ENCODE measurements around the gene RRBP1. TPM values are rescaled to one million over a fixed set of nuclear protein-coding genes. Genes with fewer than 3 reads are reported as not detected.

Gene RRBP1
- total RNA-seq, 1 experiment from 2014 or later, result 45.3 TPM

DNA sequence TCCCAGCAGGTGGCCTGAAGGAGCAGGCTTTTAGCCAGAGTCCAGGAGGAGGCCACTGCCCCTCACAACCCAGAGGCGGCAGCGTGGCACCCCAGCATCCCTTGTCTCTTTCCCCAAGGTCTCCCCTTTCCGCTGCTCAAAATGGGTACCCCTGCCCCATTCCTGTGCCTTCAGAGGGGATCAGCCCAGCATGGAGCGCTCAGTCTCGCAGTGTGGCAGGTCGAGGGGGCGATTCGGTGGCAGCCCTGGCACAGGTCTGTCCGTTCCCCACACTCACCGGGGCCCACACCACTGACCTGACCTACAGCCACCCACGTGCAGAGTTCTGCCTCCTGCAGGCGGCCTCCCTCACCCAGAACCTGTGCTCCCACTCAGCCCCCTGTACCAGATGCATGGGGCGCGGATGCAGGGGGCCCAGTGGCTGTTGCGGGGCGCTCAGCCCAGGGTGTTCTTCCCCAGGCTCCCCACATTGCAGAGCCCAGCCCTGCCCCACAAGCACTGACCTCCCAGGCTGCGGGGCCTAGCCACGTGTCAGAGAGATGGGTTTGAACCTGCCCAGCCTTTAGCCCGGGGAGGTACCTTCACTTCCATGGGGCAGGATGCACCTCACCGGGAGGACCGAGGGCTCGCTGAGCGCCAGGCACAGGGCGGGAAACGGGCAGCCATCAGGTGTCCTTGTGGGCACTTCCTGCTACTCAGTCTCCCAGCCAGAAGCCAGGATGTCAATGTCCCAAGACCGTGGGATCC lies 70.3 kb downstream of the RRBP1 start:
- CTCF ChIA-PET, result no interaction called here
- no peaks in the 10 kb centered on the region for H3K27me3 Mint-ChIP-seq (ENCODE audit: unreplicated experiment)
- no TSS peak for BruUV-seq (replicated peaks)
- H3K4me1 Mint-ChIP-seq (ENCODE audit: low read depth, unreplicated experiment), result no peaks in the 10 kb centered on the region
- no peak overlapping the region for H3K27ac Mint-ChIP-seq (ENCODE audit: unreplicated experiment)
- H3K9me3 Mint-ChIP-seq (ENCODE audit: low read depth, unreplicated experiment), result no peaks in the 10 kb centered on the region
- DNase-seq, result peak; percentile 28
- TF ChIP-seq, protein P1, sequence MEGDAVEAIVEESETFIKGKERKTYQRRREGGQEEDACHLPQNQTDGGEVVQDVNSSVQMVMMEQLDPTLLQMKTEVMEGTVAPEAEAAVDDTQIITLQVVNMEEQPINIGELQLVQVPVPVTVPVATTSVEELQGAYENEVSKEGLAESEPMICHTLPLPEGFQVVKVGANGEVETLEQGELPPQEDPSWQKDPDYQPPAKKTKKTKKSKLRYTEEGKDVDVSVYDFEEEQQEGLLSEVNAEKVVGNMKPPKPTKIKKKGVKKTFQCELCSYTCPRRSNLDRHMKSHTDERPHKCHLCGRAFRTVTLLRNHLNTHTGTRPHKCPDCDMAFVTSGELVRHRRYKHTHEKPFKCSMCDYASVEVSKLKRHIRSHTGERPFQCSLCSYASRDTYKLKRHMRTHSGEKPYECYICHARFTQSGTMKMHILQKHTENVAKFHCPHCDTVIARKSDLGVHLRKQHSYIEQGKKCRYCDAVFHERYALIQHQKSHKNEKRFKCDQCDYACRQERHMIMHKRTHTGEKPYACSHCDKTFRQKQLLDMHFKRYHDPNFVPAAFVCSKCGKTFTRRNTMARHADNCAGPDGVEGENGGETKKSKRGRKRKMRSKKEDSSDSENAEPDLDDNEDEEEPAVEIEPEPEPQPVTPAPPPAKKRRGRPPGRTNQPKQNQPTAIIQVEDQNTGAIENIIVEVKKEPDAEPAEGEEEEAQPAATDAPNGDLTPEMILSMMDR (IDR thresholded peaks at IDR 0.05; ENCODE audit: unreplicated experiment), result no peak
- intact Hi-C loops (cut with micrococcal nuclease; ENCODE audit: unreplicated experiment), result loop anchor here (10.0 kb wide), 1 partner anchor 107 kb away; no protein-coding TSS in a partner anchor
- H3K4me3 Mint-ChIP-seq (ENCODE audit: low read depth, unreplicated experiment), result no peak overlapping the region
- H3K36me3 Mint-ChIP-seq (ENCODE audit: insufficient read depth, unreplicated experiment), result peaks cover 17% of the 10 kb centered on the region

DNA sequence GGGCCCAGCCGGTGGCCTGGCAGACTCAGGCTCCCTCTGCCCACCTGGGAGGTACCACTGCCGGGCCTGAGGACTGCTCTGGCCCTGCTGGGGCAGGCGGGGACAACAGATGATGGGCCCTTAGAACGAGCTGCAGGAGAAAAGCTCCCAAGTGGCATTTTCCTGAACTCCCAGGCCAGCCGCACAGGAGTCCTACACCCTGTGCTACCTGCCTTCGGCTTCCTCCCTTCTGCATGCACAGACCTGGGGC lies 70.8 kb downstream of the RRBP1 start:
- DNase-seq, result no peak
- Mint-ChIP-seq H3K4me3 (ENCODE audit: low read depth, unreplicated experiment) (no peak overlapping the region), H3K27me3 (ENCODE audit: unreplicated experiment) (no peaks in the 10 kb centered on the region), H3K36me3 (ENCODE audit: insufficient read depth, unreplicated experiment) (peaks cover 17% of the 10 kb centered on the region), H3K27ac (ENCODE audit: unreplicated experiment) (no peak overlapping the region), H3K9me3 (ENCODE audit: low read depth, unreplicated experiment) (no peaks in the 10 kb centered on the region), H3K4me1 (ENCODE audit: low read depth, unreplicated experiment) (no peaks in the 10 kb centered on the region)
- CTCF ChIA-PET, result no interaction called here
- no TSS peak for BruUV-seq (replicated peaks)
- TF ChIP-seq, protein P1 (IDR thresholded peaks at IDR 0.05; ENCODE audit: unreplicated experiment), result no peak
- intact Hi-C loops (cut with micrococcal nuclease; ENCODE audit: unreplicated experiment), result loop anchor here (10.0 kb wide), 1 partner anchor 106 kb away; no protein-coding TSS in a partner anchor

DNA sequence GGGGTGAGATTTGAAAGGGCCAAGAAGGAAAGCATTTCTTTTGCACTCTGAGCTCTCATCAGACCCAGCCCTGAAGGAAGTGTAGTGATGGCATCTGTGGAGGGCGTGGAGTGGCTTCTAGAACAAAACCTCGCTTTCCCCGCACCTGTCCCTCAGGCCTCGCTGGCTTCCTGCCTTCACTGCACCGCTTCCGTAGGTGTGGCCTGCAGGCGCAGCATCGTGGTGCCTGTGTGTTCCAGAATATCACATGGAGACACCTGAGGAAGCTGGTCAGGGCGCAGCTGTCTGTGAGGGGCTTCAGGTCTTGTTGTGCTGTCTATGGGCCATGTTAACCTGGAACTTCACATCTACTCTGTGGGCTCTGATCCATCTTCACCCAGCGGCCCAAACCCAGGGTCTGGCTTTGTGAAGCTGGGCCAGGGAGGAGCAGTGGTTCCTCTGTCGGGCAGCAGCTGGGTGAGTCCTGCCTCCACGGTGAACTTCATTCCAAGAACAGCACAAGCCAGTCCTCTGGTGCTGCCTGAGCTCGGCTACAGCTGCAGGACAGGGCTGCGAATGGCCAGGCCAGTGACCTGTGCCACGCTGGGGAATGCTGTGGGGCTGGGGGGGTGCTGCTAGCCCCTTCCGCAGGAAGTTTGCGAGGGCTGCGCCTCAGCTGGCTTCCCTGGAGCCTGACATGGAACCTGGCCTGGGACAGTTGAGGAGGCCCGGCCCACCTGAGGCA lies 71.3 kb downstream of the RRBP1 start:
- intact Hi-C loops (cut with micrococcal nuclease; ENCODE audit: unreplicated experiment), result loop anchor here (10.0 kb wide), 1 partner anchor 106 kb away; no protein-coding TSS in a partner anchor
- CTCF ChIA-PET, result no interaction called here
- Mint-ChIP-seq H3K4me1 (ENCODE audit: low read depth, unreplicated experiment) (no peaks in the 10 kb centered on the region), H3K36me3 (ENCODE audit: insufficient read depth, unreplicated experiment) (peaks cover 17% of the 10 kb centered on the region), H3K27me3 (ENCODE audit: unreplicated experiment) (no peaks in the 10 kb centered on the region), H3K9me3 (ENCODE audit: low read depth, unreplicated experiment) (no peaks in the 10 kb centered on the region), H3K27ac (ENCODE audit: unreplicated experiment) (no peak overlapping the region), H3K4me3 (ENCODE audit: low read depth, unreplicated experiment) (no peak overlapping the region)
- BruUV-seq (replicated peaks), result no TSS peak
- no peak for DNase-seq
- TF ChIP-seq, protein P1 (IDR thresholded peaks at IDR 0.05; ENCODE audit: unreplicated experiment), result no peak

DNA sequence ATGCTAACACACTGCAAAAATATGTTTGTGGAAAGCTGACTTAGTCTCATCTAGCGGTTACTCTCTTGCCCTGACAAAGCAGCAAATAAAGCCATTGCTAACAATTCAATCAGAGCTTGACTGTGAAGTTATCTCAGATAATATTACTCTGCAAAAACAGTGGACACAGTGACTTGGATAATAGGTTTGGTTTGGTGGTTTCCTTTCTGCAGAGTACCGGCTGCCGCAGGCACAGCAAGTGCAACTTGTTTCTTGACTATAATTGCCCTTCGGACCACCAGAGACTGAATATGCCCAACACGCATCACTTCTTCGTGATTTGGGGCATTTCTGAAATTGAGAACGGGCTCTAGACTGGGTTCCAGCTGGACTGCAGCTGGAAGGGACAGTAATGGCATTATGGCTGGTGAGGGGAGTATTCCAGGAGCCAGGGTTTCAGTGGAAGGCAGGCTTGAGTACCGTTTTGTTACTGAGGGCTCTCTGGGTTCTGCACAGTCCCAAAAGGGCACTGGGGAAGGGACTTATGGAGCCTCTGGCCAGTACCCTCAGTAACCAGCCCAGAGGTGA lies 72.1 kb downstream of the RRBP1 start:
- TF ChIP-seq, protein P1 (IDR thresholded peaks at IDR 0.05; ENCODE audit: unreplicated experiment), result no peak
- DNase-seq, result no peak
- CTCF ChIA-PET, result no interaction called here
- no peak overlapping the region for H3K4me3 Mint-ChIP-seq (ENCODE audit: low read depth, unreplicated experiment)
- intact Hi-C loops (cut with micrococcal nuclease; ENCODE audit: unreplicated experiment), result loop anchor here (5.0 to 10.0 kb wide), 2 partner anchors 73 to 105 kb away; no protein-coding TSS in a partner anchor
- no peaks in the 10 kb centered on the region for H3K9me3 Mint-ChIP-seq (ENCODE audit: low read depth, unreplicated experiment)
- H3K27ac Mint-ChIP-seq (ENCODE audit: unreplicated experiment), result no peak overlapping the region
- H3K4me1 Mint-ChIP-seq (ENCODE audit: low read depth, unreplicated experiment), result peaks cover 4% of the 10 kb centered on the region
- no TSS peak for BruUV-seq (replicated peaks)
- H3K36me3 Mint-ChIP-seq (ENCODE audit: insufficient read depth, unreplicated experiment), result peaks cover 16% of the 10 kb centered on the region
- no peaks in the 10 kb centered on the region for H3K27me3 Mint-ChIP-seq (ENCODE audit: unreplicated experiment)

All from Calu3 (cell line).